Kasumi-1 (cell line): ENCODE measurements around the gene NRARP.

Source experiments
- DNase-seq, 2 experiments: peaks; one replicate each; lab custom pipeline; 2025; lab: John Stamatoyannopoulos, UW

NRARP gene

DNA sequence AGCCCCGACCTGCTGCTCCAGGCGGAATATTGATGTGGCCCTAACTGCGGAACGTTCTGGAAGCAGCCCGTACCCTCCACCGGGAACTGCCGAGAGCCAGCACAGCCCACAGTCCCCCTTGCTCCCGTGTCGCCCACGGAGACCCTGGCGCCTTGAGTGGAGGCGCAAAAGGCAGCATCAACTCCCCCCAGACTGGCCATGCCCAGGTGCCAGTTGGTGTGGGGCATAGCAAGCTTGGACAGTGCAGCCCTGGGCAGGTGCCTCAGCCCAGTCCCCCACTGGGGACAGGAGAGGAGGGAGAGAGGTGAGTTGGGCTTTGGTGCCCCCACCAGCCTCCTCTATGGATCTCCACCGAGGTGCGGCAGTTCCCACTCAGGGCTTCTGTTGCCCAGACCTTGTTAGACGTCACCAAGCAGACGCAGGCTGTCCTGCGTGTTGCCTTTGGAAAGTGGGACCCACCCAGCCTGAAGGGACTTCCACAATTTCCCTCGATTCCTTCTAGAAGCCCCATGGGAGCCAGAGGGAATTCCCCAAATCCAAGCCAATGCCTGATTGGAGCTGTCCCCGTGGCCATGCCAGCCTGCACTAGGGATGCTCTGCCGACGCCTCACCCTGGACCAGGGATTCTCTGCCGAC is 19.8 kb upstream of the NRARP start:
- no peak for DNase-seq

DNA sequence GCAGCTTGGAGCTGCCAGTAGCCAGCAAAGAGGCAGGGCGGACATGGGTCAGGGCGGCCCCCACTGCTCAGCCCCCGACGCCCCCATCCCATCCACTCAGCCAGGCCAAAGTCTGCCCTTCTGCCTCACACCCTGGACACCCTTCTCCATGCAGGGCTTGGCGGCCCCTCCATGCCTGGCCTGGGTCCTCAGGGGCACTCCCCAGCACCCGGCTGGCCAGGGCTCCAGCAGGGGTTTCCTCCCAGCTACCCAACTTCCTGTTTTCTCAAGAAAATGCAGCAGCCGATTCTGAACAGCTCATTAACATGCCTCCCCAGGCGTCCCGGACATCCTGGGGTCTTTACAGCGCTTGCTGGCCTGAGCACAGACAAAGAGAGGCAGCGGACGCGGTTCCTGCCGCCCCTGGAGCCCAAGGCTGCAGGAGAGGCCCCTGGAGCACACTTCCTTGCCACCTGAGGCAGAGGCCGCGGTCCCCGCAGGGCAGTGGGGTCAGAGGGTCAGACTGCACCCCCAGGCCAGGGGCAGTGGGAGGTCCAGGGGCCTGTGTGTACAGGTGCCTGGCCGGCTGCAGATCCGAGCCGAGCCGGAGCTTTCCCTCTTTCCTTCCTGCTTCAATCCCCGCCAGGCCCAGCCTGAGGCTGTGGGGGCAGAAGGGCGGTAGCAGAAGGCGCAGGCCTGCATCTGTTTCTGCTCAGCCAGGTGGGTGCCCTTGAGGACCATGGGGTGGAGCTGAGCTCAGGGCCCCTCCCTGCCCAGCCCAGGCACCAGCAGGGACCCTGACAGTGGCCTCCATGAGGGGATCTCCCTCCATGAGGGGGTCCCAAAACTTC is 18.7 kb upstream of the NRARP start:
- DNase-seq: peak; percentile 91 to 92

DNA sequence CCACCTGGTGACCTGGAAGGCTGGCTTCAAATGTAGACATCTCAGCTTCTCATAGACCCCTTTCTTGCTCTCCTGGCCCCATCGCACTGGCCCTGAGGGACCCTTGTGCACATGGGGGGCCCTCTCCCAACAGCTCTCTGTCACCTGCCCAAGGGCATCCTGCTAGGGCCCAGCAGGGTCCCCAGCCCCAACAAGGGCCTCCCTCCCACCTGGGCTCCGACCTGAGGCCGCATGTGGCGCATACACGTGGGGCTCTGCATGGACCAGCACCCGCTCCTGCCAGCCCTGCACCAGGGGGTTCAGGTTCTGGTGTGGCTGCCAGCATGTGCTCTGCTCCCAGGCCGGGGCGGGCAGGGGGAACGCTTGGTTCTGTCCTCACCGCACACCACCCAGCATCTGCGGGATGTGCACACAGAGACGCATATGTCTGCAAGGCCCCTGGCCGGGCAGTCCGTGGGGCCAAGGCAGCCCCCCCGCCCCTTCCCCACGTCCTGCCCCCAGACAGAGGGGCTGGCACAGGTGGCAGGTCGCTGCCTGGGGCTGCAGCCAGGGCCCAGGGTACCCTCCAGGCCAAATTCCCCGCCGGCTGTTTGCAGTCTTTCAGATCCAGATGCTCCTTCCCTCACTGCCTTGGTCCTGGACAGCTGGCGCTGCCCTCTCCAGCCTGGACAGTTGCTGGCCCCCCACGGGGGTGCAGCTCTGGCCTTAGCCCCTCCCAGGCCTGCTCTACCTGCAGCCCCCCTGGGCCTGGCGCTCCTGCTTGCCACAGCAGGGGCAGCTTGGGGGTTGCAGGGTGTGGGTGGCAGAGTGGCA is 17.9 kb upstream of the NRARP start:
- no peak for DNase-seq

DNA sequence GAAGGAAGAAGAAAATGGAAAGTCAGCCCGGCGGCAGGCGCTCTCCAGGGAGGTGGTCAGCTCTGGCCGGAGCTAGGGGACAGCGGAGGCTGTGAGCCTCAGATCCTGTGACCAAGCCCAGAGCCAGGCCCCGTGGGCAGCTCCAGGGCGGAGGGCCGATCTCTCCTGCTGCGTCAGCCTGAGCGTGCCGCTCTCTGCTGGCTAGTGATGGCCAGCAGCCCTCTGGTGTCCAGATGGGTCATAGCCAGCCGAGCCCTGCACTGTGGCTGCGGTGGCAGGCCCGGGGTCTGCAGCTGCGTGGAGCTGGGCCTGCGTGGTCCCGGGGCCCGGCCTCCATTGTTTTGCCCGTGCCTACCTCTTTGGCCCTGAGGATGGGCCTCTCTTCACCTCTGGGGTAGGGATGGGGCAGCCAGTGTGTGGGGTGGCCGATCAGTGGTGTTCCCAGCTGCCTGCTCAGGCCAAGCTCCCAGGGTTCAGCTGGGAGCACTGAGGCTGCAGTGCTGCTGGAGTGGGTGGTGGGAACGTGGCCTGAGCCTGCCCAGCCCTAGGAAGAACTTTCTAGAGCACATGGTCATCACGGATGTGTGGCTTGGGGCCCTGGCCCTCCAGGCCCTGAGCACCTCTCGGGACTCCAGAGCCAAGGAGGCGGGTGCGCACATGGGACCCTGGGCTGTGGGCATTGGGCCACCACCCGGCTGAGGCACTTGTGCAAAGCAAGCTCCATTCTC is 17.1 kb upstream of the NRARP start:
- no peak for DNase-seq

DNA sequence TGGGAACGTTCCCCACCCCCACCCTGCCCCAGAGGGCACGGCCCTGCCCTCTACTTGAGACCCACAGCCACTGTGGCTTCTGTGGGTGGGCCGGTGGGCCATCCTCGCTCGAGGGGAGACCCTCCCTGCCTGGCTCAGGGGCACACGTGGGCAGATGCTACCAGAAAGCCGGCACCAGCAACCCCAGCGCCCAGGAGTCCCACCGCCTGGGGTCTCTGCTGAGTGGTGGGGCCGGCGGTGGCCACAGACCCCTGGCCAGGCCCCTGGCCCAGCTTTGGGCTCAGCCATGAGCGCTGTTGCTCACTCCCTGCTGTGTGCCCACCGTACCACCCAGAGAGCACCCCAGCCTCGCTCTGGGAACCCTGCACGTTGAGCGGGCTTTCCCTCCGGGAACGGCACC is 16.5 kb upstream of the NRARP start:
- no peak for DNase-seq

DNA sequence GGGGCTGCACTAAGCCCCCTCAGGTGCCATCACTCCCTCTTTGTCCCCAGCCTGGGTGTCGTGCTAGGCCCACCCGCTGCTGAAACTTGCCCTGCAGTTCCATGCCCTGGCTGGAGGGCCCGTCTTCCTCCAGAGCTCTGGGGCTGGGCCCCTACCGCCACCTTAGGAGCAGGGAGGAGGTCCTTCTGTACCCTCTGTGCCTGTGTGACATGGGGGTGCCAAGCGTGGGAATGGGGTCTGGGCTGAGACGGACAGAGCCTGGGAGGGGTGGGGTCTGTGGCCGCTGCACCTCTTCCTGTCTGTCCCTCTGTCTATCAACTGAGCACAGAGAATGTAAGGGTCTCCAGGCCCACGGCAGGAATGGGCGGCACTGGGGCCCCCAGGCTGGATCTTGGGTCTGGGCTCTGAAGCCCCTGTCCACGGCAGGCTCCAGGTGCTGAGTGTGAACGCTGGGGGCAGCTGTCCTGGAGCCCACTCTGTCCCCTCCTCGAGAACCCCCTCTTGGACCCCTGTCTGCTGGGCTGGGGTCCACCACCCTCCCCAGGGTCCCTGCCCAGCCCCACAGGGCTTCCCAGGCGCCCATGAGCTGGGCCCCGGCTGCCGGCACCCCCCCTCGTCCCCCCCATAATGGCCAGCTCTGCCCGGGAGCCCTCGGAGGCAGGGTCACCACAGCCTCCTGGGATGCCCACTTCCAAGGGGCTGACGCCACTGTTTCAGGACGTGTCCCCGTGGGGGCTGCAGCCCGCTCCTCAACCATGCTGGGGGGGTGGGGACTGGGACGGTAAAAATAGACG is 15.8 kb upstream of the NRARP start:
- no peak for DNase-seq

DNA sequence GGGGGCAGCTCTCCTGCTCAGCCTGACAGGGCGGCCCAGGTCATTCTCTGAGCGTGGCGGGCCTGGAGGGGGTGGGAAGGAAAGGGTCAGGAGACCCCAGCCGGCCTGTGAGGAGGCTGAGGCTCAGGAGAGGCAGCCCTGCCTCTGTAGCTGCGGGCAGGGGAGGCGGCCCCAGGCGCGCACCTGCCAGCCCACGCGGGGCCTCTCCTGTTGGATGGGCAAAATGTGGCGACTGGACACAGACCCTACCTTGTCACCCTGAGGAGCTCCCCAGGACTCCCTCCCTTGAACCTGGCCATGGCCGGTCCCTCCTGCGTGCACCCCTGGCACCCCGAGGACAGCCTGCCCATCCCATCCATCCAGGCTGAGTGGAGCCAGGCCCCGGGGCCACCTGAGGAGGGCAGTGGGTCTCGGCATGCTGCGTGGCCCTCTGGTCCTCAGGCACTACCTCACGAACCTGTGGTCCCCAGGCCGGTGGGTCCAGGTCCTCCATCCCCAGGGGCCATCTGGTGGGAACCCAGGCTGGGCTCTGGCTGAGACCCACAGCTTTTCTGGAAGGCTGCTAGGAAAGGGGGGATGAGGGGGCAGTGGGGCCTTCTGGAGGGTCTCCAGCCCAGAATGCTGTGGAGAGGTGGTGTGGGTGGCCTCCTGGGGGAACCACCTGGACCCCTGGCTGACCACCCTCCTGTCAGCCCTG is 15.1 kb upstream of the NRARP start:
- no peak for DNase-seq

DNA sequence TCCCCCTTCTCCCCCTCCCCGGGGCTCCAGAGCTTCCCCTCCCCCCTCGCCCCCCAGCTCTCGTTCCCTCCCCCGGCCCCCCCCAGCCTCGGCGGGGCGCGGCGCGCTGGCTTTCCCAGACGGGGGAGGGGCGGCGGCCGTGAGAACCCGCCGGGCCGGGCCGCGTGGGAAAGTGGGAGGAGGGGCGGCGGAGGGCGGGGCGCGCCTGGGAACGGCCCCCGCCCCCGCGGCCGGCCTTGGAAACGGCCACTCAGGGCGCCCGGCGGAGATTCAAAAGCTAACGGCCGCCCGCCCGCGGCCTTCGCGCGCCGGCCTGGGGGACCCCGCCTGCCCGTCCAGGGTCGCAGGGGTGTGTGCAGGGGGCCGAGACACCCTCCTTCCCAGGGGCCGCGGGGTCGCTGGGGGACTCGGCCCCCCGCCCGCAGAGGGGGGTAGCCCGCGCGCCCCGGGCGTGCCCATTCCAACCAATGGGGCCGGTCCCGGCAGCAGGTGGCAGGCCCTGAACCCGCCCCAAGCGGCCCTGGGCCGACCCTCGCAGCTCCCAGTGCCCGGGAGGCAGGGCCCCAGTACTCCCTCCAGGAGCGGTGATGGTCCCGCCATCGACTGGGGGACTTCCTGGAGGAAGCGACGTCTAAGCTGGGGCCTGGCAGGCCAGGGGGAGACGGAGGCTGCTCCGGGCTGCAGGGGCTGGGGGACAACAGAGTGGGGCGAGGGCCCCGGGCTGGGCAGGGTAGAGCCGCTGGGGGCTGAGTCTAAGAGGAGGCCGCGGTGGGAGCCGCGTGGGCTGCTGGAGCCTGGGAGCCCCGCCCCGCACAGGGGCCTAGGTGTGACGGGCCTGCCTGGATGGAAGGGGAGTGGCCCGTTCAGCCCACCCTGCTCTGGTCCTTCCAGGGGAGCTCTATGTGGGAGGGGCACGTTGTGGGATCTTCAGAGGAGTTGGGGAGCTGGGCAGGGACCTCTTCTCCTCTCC is 14.2 kb upstream of the NRARP start:
- DNase-seq: no peak

DNA sequence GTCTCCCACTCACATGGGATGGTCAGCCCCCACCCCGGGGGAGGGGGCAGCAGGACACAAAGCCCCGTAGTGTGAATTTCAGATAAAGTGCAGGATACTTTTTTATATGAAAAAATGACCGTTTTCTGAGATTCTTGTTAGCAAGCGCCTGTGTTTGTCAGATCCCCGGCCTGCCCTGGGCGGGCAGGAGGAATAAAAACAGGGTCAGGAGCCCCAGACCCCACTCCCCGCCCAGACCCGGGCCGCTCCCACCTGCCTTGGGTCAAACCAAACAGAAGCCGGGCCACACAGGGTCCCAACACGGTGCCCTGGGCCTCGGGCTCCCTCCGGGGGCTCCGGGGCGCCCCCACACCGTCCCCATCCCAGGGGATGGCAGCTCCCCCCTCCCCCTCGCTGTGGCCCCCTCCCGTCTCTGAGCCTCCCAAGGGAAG is 13.5 kb upstream of the NRARP start:
- DNase-seq: no peak

DNA sequence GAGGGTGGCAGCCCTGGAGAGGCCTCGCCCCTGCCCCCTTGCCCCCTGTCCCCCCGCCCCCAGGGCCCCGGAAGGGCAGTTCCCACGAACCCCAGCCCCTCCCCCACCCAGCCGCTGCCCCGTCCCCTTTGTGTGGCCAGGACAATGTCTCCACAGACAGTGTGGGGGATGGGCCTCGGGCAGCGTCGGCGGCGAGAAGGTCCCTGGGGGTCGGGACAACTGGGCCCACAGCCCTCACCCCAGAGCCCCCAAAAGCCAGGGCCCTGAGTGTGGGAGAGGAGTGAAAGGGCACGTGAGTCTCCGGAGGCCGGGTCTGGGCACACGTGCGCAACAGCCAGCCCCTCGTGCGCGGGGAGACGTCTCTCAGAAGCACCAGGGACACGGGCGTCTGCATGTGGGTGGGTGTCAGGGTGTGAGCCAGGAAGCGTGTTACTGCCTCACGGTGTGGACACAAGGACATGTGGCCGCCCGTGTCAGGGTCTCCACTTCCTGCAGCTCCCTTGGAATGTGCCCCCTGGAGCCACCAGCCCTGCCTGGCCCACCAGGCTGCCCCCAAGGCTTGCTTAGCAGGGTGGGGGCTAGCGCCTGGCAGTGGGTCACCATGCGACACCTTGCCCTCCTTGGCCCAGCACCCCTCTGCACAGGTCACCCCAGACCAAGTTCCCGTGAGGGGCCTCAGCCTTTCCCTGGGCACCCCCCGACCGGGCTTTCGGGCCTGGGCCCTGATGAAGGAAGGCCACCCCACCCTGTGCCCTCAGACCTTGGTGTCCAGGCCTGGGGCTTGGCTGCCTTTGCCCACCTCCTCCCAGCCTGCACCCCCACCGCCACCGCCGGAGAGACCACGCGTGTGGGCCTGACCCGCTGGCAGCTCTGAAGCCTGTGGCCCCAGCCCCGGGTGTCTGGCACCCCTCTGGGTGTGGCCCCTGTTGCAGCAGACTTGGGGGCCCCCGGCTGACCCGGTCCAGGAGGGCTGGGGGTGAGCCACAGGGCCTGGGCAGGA is 12.8 kb upstream of the NRARP start:
- no peak for DNase-seq

DNA sequence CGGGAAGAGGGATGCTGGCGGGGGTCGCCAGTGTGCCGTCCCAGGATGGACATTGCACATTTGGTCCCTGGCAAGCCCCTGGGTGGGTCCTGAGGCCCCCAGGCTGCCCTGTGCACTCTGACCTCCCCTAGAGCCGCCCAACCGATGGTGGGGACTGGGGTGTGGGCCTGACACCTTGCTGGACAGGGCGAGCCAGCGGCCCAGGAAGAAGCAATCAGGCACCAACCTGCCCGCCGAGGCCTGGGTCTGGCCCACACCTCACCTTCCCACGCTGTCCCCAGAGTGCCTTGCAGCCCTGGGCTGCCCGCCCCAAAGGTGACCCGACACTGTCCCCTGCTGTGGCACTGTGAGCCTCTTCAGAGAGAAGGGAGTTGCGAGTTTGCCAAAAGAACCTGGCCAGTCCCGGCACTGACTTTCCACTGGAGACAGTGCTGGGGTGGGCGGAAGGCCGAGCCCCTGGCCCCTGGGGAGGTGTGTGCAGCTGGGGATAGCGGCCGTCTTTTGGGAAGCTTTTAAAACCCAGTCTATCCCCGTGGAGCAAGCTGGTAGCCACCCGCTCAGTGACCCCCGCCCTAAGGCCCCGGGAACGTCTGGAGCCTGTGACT is 12.0 kb upstream of the NRARP start:
- no peak for DNase-seq

DNA sequence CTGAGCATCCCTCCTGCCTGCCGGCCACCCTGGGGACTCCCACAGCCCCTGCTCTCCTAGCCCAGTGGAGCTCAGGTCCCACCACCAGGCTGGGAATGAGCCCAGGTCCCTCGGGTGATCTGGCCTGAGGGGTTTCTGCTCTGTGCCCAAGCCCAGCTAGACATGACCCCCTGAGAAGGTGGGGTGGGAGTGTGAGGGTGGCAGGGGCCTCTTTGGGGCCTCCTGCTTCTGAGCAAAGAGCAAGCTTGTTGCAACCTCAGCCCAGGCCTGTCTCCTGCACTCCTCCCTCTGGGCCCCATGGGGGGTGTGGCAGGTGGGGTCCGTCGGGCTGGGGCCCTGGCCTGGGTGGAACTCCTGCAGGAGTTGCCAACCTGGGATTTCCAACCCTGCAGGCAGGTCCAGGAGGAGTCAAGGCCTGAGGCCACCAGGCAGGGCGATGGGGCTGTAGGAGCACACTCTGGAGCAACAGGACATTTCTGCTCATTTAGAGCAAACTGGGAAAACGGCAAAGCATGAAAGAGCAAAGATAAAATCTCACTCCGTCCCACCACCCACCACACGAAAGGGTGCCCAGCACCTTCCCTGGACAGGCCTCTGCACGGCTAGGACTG is 11.4 kb upstream of the NRARP start:
- DNase-seq: no peak

DNA sequence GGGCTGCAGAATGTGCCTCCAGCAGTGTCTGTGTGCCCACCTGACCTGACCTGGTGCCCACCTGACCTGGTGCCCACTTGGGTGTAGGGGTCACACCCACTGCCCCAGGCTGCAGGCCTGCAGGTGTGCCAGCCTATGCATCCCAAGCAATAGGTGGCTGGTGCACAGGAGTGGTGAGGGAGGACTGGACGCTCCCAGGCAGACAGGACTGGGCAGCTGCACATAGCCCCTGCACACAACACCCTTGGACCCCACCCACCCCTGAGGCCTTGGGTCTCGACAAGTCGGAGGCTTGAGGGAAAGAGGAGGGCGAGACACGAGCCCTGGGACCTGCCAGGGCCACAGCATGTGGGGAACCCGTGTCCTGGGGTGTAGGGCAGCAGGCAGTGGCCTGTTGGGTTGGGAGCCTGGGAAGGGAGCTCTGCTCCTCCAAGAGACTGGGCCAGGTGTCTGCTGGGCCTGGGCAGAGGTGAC is 10.8 kb upstream of the NRARP start:
- DNase-seq: no peak

DNA sequence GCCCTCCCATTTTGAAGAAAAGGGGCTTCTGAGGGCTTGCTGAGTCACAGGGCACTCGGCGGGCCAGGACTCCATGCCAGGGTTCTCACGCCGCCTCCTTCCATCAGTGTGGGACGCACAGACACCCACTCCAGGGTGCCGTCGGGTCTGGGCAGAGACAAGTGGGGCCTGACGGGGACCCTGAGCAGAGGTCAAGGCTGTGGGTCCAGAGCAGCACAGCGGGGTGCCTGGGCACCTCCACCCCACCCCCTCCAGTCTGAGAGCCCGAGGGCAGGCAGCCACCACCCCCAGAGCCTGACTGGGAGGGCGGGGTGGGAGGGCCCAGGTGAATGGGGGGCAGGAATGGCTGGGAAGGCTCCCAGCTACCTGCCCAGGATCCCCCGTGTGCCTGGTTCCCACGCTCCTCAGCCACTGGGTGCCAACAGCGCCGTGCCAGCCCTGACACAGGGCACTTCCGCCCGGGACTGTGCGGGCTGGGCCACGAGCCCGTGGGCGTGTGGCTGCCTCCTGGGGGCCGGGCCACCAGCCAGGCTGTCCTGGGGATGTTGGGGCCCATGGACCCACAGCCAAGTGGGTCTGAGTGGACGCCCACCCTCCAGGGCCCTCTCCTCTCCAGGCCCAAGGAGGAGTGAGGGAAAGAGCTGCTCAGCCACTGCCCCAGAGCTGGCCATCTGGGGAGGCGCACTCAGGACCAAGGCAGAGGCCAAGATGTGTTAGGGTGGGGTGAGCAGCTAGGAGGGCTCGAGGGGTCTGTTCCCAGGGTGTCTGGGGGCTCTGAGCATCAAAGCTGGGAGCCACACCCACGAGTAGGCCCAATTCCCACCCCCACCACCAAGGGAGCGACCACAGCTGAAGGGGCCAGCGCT is 10.1 kb upstream of the NRARP start:
- DNase-seq: no peak

DNA sequence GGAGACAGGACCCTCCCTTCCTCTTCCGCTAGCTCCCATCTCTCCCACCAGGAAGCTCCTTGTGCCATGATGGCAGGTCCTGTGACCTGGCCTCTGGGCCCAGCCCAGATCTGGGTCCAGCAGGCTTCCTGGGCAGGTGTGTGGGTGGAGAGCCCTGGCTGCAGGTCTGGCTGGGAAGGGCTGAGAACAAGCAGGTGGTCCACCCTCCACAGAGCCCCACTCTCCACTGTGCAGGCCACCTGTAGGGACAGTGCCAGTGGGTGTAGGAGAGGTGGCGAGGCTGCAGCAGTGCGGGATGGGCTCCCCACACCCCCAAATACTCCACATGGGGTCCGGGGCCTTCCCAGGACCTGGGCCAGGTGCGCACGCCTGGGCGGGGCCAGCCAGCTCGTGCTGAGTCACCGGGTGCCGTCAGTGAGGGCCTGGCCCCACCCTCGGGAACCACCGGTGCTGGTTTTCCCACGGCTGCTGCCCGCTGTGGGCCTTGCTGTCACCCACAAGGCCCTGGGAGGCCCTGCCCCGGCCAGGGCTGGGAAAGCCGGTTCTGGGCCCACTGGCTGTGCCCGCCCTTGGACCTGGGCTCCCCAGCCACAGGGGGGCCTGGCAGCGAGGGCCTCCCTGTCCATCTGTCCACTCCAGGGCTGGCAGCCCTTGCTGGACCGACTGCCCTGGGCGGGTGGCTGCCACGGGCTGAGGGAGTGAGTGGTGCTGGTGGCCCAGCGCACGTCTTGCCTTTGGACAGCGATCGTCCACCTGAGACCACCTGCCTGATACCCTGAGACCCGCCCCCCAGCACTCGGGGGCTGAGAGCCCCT is 9.3 kb upstream of the NRARP start:
- DNase-seq: no peak
